ENCODE data around the gene TARS3.
A peak's percentile ranks its signal among the peaks of the same experiment; 100 is the strongest.

The TARS3 gene

GRCh38 chr15:101641129-101641764 lies 83.0 kb downstream of the TARS3 start:
- H3K36me3 ChIP-seq (ENCODE audit: insufficient read depth, low read length): peaks cover 30% of the 10 kb centered on the region; the same call in 1 of the 2 replicates

GRCh38 chr15:101639667-101640066 lies 84.6 kb downstream of the TARS3 start:
- peaks cover 17% of the 10 kb centered on the region; the same call in 1 of the 2 replicates for H3K36me3 ChIP-seq (ENCODE audit: insufficient read depth, low read length)
- TF ChIP-seq CTCF (conservative IDR thresholded peaks at IDR 0.05; ENCODE audit: low read length): no peak
- no peak for TF ChIP-seq EZH2phosphoT487 (IDR thresholded peaks at IDR 0.05; ENCODE audit: borderline replicate concordance)

More at GRCh38 chr15:101641129-101641764, 83.0 kb downstream of the TARS3 start:
- TF ChIP-seq CTCF (conservative IDR thresholded peaks at IDR 0.05; ENCODE audit: low read length) (peak; percentile 99), EZH2phosphoT487 (IDR thresholded peaks at IDR 0.05; ENCODE audit: borderline replicate concordance) (no peak)
- H2AFZ ChIP-seq (ENCODE audit: low read length): no peak overlapping the region
- peak overlapping the region; percentile 27 for H3K9ac ChIP-seq (ENCODE audit: low read depth, low read length, poor library complexity, severe bottlenecking)
- no peaks in the 10 kb centered on the region for H3K27me3 ChIP-seq (ENCODE audit: insufficient read depth, low read length, poor library complexity, severe bottlenecking)
- peak overlapping the region; percentile 53 for H3K4me3 ChIP-seq (ENCODE audit: low read length, poor library complexity, severe bottlenecking)
- peaks cover 23% of the 10 kb centered on the region for H3K4me1 ChIP-seq (ENCODE audit: insufficient read depth, low read length, poor library complexity, severe bottlenecking)
- H3F3A ChIP-seq (ENCODE audit: low read depth): no peaks in the 10 kb centered on the region; the same call in 1 of the 2 replicates
- H3K79me2 ChIP-seq (ENCODE audit: insufficient read depth, low read length): no peaks in the 10 kb centered on the region
- no peaks in the 10 kb centered on the region for H3K9me3 ChIP-seq (ENCODE audit: insufficient read depth, low read depth, low read length)
- H3K9me2 ChIP-seq (replicated peaks; ENCODE audit: low read depth, low read length): no peaks in the 10 kb centered on the region
- H3K4me2 ChIP-seq (ENCODE audit: low read depth, low read length, poor library complexity, severe bottlenecking): peak overlapping the region; percentile 67
- H4K20me1 ChIP-seq (ENCODE audit: insufficient read depth, low read length, poor library complexity, severe bottlenecking): peaks cover 18% of the 10 kb centered on the region

GRCh38 chr15:101637919-101638318 lies 86.4 kb downstream of the TARS3 start:
- H3K27me3 ChIP-seq (ENCODE audit: insufficient read depth, low read length, poor library complexity, severe bottlenecking): no peaks in the 10 kb centered on the region
- no peak overlapping the region for H2AFZ ChIP-seq (ENCODE audit: low read length)
- TF ChIP-seq EZH2phosphoT487 (IDR thresholded peaks at IDR 0.05; ENCODE audit: borderline replicate concordance): no peak
- no peaks in the 10 kb centered on the region for H3K9me2 ChIP-seq (replicated peaks; ENCODE audit: low read depth, low read length)
- H3K4me1 ChIP-seq (ENCODE audit: insufficient read depth, low read length, poor library complexity, severe bottlenecking): peaks cover 21% of the 10 kb centered on the region
- H3K9ac ChIP-seq (ENCODE audit: low read depth, low read length, poor library complexity, severe bottlenecking): no peak overlapping the region
- no peak overlapping the region for H3K4me3 ChIP-seq (ENCODE audit: low read length, poor library complexity, severe bottlenecking)
- no peak overlapping the region for H3K4me2 ChIP-seq (ENCODE audit: low read depth, low read length, poor library complexity, severe bottlenecking)
- H3K79me2 ChIP-seq (ENCODE audit: insufficient read depth, low read length): no peaks in the 10 kb centered on the region
- H3F3A ChIP-seq (ENCODE audit: low read depth): no peaks in the 10 kb centered on the region; the same call in 1 of the 2 replicates
- H4K20me1 ChIP-seq (ENCODE audit: insufficient read depth, low read length, poor library complexity, severe bottlenecking): peaks cover 18% of the 10 kb centered on the region
- H3K36me3 ChIP-seq (ENCODE audit: insufficient read depth, low read length): peaks cover 8% of the 10 kb centered on the region; the same call in 1 of the 2 replicates
- H3K9me3 ChIP-seq (ENCODE audit: insufficient read depth, low read depth, low read length): no peaks in the 10 kb centered on the region

More at GRCh38 chr15:101639667-101640066, 84.6 kb downstream of the TARS3 start:
- Histone ChIP-seq H3K9me2 (replicated peaks; ENCODE audit: low read depth, low read length) (no peaks in the 10 kb centered on the region), H3K4me2 (ENCODE audit: low read depth, low read length, poor library complexity, severe bottlenecking) (no peak overlapping the region), H3K27me3 (ENCODE audit: insufficient read depth, low read length, poor library complexity, severe bottlenecking) (no peaks in the 10 kb centered on the region), H3K9ac (ENCODE audit: low read depth, low read length, poor library complexity, severe bottlenecking) (no peak overlapping the region), H3K79me2 (ENCODE audit: insufficient read depth, low read length) (no peaks in the 10 kb centered on the region), H4K20me1 (ENCODE audit: insufficient read depth, low read length, poor library complexity, severe bottlenecking) (peaks cover 18% of the 10 kb centered on the region), H2AFZ (ENCODE audit: low read length) (no peak overlapping the region), H3K4me3 (ENCODE audit: low read length, poor library complexity, severe bottlenecking) (no peak overlapping the region), H3K9me3 (ENCODE audit: insufficient read depth, low read depth, low read length) (no peaks in the 10 kb centered on the region), H3F3A (ENCODE audit: low read depth) (no peaks in the 10 kb centered on the region; the same call in 1 of the 2 replicates), H3K4me1 (ENCODE audit: insufficient read depth, low read length, poor library complexity, severe bottlenecking) (peaks cover 23% of the 10 kb centered on the region)
